Activated CD4-positive, alpha-beta T cell treated with anti-CD3 and anti-CD28 coated beads, Interleukin-2, amount 10 ng/mL, durations not matched to agents 24 days and 14 days (primary cell): ENCODE measurements around the gene RARG. TPM values are rescaled to one million over a fixed set of nuclear protein-coding genes. Genes with fewer than 3 reads are reported as not detected.

Source experiments
- DNase-seq: peaks from one replicate; pipeline ENCODE4 v3.0.0; 2022
- H3K27ac Mint-ChIP-seq: one replicate; pipeline ENCODE4 v1.8.0; 2022; ENCODE audit warnings: mild to moderate bottlenecking, mixed read lengths
- H3K27me3 Mint-ChIP-seq: one replicate; pipeline ENCODE4 v1.8.0; 2022; ENCODE audit warnings: mixed read lengths
- H3K36me3 Mint-ChIP-seq: one replicate; pipeline ENCODE4 v1.8.0; 2022; ENCODE audit warnings: low read depth, mild to moderate bottlenecking, mixed read lengths
- H3K4me1 Mint-ChIP-seq: one replicate; pipeline ENCODE4 v1.8.0; 2021; ENCODE audit warnings: mixed read lengths
- H3K4me3 Mint-ChIP-seq: one replicate; pipeline ENCODE4 v1.8.0; 2022; ENCODE audit warnings: mild to moderate bottlenecking, moderate library complexity, mixed read lengths
- H3K9me3 Mint-ChIP-seq: one replicate; pipeline ENCODE4 v1.8.0; 2021; ENCODE audit warnings: mixed read lengths
- intact Hi-C: fragments of 100-400 bp; cut with micrococcal nuclease; formaldehyde crosslinking; loops from one replicate; pipeline ENCODE4 v1.15.1; 2023
- total RNA-seq: library from RNA; stranded (reverse); gene quantifications from 2 replicates; pipeline ENCODE4 v1.2.3, GENCODE V29; 2022

The RARG gene
- total RNA-seq, 1 donor from 2014 or later, result 58.5 TPM

DNA sequence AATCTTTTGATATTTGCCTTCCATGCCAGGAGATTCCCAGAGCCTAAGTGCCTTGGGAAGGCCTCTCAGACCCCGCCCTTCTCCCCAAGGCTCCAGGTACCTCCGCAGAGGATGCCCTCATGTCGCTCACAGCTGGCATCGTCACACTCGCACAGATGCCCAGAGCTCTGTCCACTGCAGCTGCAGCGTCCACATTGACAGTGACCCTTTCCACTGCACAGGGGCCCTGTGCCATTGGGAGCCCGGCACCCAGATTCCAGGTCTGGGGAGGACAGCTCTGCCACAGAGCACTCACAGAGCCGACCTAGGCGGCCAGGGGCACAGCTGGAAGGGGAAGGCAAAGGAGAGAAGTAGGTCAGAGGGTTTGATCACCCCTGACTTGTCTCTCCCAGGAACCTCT lies 39.0 kb downstream of the RARG start:
- Mint-ChIP-seq H3K27me3 (no peaks in the 10 kb centered on the region), H3K27ac (peak overlapping the region; percentile 44), H3K9me3 (no peaks in the 10 kb centered on the region), H3K36me3 (peaks cover 78% of the 10 kb centered on the region), H3K4me1 (peaks cover 28% of the 10 kb centered on the region), H3K4me3 (no peak overlapping the region)
- no peak for DNase-seq
- intact Hi-C loops, result no loop called here

DNA sequence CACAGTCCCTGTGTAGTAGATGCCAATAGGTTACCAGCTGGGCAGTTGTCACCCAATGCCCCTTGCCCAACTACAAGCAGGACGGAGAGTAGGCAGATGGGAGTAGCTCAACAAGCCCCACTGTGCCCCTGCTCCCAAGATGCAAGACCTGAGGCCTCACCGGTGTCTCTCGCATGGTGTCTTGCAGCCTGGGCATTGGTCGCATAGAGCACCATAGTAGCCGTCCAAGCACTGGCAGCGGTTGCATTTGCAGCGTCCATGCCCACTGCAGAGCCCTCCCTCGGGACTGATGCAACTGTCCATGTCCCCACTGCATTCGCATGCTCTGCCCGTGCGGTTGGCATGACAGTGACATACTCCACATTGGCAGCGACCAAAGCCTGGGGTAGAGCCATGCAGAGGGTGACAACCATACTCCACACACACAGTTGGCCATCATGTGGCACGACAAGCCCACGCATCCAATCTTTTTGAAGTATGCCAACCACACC lies 39.4 kb downstream of the RARG start:
- Mint-ChIP-seq H3K27ac (no peak overlapping the region), H3K4me1 (peaks cover 25% of the 10 kb centered on the region), H3K4me3 (no peak overlapping the region), H3K36me3 (peaks cover 80% of the 10 kb centered on the region), H3K9me3 (no peaks in the 10 kb centered on the region), H3K27me3 (no peaks in the 10 kb centered on the region)
- no peak for DNase-seq
- intact Hi-C loops, result no loop called here

DNA sequence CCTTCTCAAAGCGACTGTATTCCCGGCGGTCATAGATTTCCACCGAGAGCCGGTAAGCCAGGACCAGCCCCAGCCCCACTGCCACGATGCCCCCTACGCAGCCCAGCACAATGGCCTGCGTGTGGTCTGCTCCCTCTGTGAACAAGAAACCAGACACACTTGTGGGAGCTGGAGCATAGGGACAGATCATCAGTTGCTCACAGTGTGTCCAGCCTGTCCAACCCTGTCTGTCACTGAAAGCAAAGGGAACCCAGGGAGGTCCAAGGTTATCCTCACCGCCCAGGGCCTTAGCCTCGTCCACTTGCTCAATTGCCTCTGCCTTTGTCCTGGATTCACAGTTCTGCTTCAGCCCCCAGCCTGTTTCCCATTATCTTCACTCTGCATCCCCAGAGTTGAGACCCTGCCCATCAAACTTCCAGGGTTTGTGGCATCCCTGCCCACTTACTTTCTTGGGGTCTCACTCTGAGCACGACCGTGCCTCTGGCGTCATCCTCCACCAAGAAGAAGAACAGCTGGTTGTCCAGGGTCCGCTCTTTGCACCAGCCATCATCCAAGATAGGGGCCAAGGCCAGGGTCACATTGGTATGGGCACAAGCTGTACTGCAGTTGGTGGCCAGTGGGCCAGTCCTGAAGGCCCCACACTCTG lies 40.0 kb downstream of the RARG start:
- no peak for DNase-seq
- no peaks in the 10 kb centered on the region for H3K27me3 Mint-ChIP-seq
- no peak overlapping the region for H3K4me3 Mint-ChIP-seq
- intact Hi-C loops, result no loop called here
- H3K4me1 Mint-ChIP-seq, result peaks cover 25% of the 10 kb centered on the region
- H3K36me3 Mint-ChIP-seq, result peaks cover 82% of the 10 kb centered on the region
- H3K9me3 Mint-ChIP-seq, result no peaks in the 10 kb centered on the region
- peak overlapping the region; percentile 60 for H3K27ac Mint-ChIP-seq

DNA sequence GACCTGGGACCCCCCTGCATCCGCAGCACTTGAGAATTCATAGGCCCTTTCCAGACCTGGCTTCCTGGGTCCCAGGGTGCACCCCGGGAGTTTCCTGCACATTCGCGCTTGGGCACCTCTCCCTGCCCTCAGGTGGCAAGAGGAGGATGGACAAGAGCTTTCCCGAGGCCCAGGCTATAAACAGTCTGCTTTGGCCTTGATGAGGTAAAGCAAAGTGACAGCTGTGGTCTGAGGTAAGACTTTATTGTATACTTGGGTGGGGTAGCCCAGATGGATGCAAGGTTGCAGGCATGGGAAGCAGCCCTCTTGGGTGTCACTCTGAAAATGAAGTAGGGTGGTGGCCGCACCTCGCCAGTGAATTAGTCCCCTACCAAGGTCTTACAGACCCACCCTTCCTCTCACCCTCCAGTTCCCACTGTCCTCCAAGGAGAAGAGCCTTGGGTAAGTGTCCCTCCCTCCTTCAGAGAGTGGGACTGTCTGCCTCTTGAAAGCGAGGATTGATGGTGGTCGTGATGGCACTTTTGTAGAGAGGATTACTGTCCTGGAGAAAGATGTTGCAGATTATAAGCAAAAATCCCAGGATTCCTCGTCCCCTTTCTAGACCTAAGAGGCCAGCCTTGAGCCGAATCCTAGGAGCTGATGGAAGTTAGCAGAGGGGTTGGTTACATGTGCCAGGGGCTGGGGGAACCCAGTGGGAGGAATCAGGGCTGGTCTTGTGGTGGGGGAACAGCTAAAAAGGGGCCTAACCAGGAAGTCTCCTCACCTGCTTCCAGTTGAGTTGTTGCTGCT lies 40.7 kb downstream of the RARG start:
- Mint-ChIP-seq H3K36me3 (peaks cover 82% of the 10 kb centered on the region), H3K27ac (peak overlapping the region; percentile 70), H3K4me3 (no peak overlapping the region), H3K9me3 (no peaks in the 10 kb centered on the region), H3K4me1 (peaks cover 25% of the 10 kb centered on the region), H3K27me3 (no peaks in the 10 kb centered on the region)
- intact Hi-C loops, result no loop called here
- DNase-seq, result no peak

DNA sequence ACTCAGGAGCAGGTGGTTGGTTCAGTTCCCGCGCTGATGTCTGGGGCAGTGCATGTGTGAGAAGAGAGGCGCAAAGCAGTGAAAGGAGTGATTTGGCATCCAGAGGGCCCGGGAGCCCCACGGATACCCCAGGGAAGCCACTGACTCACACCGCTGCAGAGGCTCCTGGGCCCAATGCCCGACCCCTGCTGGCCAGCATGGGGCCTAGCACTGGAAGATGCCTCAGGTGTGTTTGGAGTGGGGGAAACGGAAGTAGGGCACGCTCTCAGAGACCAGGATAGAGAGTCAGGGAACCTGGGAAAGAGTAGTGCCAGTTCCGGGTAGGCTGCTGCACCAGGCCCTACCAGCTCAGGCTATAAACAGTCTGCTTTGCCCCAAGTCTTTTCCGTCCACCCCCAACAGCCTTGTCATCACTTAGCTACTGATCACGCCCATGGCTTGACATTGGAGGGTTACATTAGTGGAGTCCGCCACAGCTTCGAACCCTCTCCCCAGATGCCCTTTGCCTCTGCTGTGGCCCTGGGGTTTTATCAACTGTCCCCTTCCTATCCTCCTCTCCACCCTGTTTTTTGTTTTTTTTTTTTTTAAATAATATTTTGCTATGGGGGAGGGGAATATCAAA lies 41.8 kb downstream of the RARG start:
- intact Hi-C loops, result loop anchor here (1.0 kb wide), 1 partner anchor 31 kb away; no protein-coding TSS in a partner anchor
- H3K9me3 Mint-ChIP-seq, result no peaks in the 10 kb centered on the region
- no peaks in the 10 kb centered on the region for H3K27me3 Mint-ChIP-seq
- no peak overlapping the region for H3K27ac Mint-ChIP-seq
- peaks cover 80% of the 10 kb centered on the region for H3K36me3 Mint-ChIP-seq
- H3K4me1 Mint-ChIP-seq, result peaks cover 22% of the 10 kb centered on the region
- peak; percentile 79 for DNase-seq
- H3K4me3 Mint-ChIP-seq, result no peak overlapping the region

DNA sequence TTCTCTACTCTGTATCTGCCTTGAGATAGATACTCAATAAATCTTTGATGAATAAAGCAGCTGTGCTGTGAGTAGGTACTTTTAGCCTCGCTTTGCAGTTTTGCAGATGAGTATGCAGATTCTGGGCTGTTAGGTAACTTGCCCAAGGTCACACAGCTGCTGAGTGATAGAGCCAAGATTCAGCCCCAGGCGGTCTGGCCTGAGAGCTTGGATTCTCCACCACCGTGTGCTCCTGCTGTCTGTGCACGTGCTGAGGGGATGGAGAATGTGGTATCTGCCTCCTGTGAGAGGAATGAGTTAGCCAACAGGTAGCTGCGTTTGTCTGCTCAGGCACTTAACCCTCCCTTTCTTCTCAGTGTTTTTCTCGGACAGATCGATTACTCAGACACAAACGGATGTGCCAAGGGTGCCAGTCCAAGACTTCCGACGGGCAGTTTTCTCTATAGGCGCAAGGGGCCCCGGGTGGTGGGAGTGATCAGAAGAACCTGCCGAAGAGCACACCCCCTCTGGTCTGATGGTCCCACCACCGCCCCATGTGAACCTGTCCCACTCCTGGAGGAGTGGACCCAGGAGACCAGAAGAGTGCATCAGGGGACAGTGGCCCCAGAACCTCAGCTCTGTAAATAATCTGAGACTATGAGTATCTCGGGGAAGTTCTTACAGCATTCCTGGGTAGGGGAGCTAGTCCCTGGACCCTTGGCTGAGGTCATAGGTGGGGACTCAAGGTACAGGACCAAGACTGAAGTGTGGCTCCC lies 44.7 kb downstream of the RARG start:
- H3K27ac Mint-ChIP-seq, result peak overlapping the region; percentile 48
- H3K36me3 Mint-ChIP-seq, result peaks cover 70% of the 10 kb centered on the region

DNA sequence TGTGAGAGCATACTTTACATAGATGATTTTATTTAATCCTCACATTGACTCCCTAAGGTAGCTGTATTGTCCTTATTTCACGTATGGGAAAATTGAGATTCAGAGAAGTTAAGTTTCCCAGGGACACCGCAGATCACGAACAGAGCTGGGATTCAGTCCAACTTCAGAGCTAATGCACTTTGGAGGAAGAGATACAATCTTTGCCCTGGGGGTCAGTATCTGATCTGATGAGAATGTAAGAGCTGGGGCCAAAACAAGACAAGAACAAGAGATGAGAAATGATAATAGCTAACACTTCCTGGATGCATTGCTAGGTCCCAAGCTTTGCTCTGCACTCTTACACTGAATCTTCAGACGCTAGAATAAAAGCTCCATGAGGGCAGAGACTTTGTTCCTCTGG lies 45.3 kb downstream of the RARG start:
- Mint-ChIP-seq H3K4me1 (peaks cover 39% of the 10 kb centered on the region), H3K36me3 (peaks cover 70% of the 10 kb centered on the region)

More for the DNA sequence above, 44.7 kb downstream of the RARG start:
- intact Hi-C loops, result no loop called here
- H3K4me3 Mint-ChIP-seq, result no peak overlapping the region
- no peaks in the 10 kb centered on the region for H3K9me3 Mint-ChIP-seq
- peaks cover 37% of the 10 kb centered on the region for H3K4me1 Mint-ChIP-seq
- no peak for DNase-seq
- H3K27me3 Mint-ChIP-seq, result no peaks in the 10 kb centered on the region

DNA sequence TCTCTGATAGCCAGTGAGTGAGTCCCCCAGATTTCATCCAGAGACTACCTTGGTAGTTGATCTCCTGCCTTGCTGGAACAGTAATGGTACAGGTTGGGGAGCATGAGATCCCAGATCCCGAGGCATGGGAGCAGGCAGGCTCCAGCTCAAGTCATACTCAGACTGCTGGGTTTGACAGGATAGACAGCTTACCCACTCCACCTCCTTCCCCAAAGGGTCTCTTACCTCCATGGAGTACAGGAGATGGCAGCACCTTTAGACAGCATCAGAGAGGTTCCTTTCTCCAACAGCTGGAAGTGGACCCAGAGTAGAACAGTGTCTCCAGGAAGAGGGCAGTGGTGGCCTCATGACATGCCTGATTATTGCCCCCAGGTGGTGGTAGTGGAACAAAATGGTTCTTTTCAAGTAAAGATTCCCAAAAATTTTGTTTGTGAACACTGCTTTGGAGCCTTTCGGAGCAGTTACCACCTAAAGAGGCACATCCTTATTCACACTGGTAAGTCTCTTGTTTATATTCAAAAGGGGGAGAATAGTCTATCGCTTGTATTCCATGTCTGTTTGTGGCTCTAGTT lies 46.3 kb downstream of the RARG start:
- H3K27me3 Mint-ChIP-seq, result no peaks in the 10 kb centered on the region
- H3K9me3 Mint-ChIP-seq, result no peaks in the 10 kb centered on the region
- H3K27ac Mint-ChIP-seq, result no peak overlapping the region
- H3K4me3 Mint-ChIP-seq, result no peak overlapping the region
- intact Hi-C loops, result no loop called here
- peak; percentile 56 for DNase-seq
- peaks cover 44% of the 10 kb centered on the region for H3K4me1 Mint-ChIP-seq
- H3K36me3 Mint-ChIP-seq, result peaks cover 68% of the 10 kb centered on the region

More for the DNA sequence above, 45.3 kb downstream of the RARG start:
- H3K4me3 Mint-ChIP-seq, result no peak overlapping the region
- no peak overlapping the region for H3K27ac Mint-ChIP-seq
- H3K27me3 Mint-ChIP-seq, result no peaks in the 10 kb centered on the region
- DNase-seq, result no peak
- no peaks in the 10 kb centered on the region for H3K9me3 Mint-ChIP-seq
- intact Hi-C loops, result no loop called here

DNA sequence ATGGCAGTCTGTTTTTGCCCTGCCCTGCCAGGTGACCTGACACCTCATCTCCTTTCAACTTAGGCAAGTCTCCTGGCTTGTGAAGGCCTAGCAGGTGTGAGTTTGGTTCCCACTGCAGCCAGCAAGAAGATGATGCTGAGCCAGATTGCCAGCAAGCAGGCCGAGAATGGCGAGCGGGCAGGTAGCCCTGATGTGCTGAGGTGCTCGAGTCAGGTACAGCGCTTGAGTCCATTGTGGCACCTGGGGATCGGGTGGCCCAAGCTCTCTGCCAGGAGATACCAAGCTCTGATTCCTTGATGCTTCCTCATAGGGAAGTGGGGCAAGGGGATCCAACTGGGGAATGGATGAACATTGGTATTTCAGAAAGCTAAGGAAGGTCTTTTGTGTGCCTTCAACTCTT lies 47.2 kb downstream of the RARG start:
- peaks cover 64% of the 10 kb centered on the region for H3K36me3 Mint-ChIP-seq
- DNase-seq, result peak; percentile 58
- H3K27ac Mint-ChIP-seq, result no peak overlapping the region
- no peaks in the 10 kb centered on the region for H3K27me3 Mint-ChIP-seq
- peaks cover 42% of the 10 kb centered on the region for H3K4me1 Mint-ChIP-seq
- no peaks in the 10 kb centered on the region for H3K9me3 Mint-ChIP-seq
- intact Hi-C loops, result no loop called here
- H3K4me3 Mint-ChIP-seq, result no peak overlapping the region

DNA sequence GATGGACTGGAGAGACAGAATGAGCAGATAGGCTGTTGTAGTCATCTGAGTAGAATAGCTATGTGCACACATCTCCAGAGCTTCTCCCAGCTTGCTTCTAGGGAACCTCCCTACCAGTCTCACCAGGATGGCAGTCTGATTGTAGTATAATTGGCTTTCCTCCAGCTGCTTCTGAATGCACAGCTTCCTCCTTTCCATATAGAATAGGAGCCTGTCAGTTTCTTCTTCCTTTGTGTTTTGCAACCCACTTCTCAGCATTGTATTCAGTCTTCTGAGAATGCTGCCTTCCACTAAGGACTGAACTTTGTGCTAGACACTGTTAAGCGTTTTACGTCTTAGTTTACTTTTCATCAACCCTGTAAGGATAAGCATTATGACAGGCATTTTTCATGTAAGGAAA lies 49.1 kb downstream of the RARG start:
- H3K27ac Mint-ChIP-seq, result peak overlapping the region; percentile 0
- H3K4me3 Mint-ChIP-seq, result peak overlapping the region; percentile 96
- H3K9me3 Mint-ChIP-seq, result no peaks in the 10 kb centered on the region
- intact Hi-C loops, result no loop called here
- DNase-seq, result no peak
- peaks cover 53% of the 10 kb centered on the region for H3K36me3 Mint-ChIP-seq
- no peaks in the 10 kb centered on the region for H3K27me3 Mint-ChIP-seq
- peaks cover 50% of the 10 kb centered on the region for H3K4me1 Mint-ChIP-seq

DNA sequence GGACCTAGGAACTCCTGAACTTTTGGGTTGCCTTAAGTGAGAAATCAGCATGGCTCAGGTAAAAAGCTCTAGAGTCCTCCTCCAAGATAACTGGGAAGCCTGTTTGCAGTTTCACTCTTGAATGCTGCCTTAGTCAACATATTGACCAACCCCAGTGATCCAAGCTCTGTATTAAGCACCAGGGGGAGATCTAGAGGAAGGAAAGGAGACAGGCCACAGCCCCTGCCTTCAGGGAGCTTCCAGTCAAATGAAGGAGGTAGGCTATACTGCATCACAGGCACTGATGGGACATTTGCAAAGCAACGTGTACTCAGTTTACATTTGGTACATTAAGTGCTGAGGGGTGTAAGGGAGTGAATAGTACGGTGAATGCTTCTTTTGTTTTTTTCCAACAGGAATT lies 50.1 kb downstream of the RARG start:
- intact Hi-C loops, result loop anchor here (1.0 to 2.0 kb wide), 3 partner anchors 17 to 86 kb away; partner anchors contain the start of gene ESPL1
- H3K27ac Mint-ChIP-seq, result peak overlapping the region; percentile 91
- H3K4me1 Mint-ChIP-seq, result peaks cover 50% of the 10 kb centered on the region
- no peak for DNase-seq
- peak overlapping the region; percentile 96 for H3K4me3 Mint-ChIP-seq
- H3K9me3 Mint-ChIP-seq, result no peaks in the 10 kb centered on the region
- no peaks in the 10 kb centered on the region for H3K27me3 Mint-ChIP-seq
- H3K36me3 Mint-ChIP-seq, result peaks cover 44% of the 10 kb centered on the region

DNA sequence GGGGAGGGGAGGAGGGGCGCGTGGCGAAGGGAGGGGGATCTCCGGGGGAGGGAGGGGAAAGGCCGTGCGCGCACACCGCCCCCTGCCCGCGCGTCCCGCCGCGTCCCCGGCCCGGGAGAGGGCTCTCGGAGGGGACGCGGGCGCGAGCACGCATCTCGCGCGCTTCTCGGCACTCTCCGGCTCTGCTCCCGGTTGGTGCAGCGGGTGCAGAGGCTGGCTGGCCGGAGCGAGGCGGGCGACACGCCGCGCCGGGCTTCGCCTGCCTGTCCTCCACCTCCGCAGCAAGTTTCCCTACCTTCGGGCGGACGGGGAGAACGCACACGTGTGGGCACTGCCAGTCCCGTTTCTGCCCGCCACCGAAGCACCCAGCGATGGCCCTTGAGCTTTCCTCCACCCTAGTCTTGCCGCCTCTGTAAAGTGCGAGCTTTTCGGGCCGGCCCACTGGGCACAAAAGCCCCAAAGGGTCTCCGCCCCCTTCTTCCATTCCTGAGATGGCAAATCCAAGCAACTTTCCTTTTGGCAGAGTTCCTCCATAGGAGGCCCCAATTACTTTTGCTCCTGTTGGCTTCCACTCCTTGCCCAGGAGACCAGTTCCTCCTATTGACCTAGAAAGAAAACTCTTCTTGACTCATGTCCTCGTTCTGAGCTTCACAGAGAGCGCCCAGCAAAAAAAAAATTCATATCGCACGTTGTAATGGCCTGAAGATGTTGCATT lies 50.9 kb downstream of the RARG start:
- DNase-seq, result peak; percentile 93
- Mint-ChIP-seq H3K4me1 (peaks cover 50% of the 10 kb centered on the region), H3K27ac (peak overlapping the region; percentile 95), H3K9me3 (no peaks in the 10 kb centered on the region), H3K27me3 (no peaks in the 10 kb centered on the region), H3K36me3 (peaks cover 36% of the 10 kb centered on the region), H3K4me3 (peak overlapping the region; percentile 96)
- intact Hi-C loops, result loop anchor here (1.0 to 2.0 kb wide), 8 partner anchors 18 to 320 kb away; partner anchors contain the start of genes AAAS, ESPL1, MYG1 and TARBP2
